ENCODE measurements around the gene SPATA33. TPM values are rescaled to one million over a fixed set of nuclear protein-coding genes. Genes with fewer than 3 reads are reported as not detected.

SPATA33 gene
- total RNA-seq, 1 experiment from 2014 or later, result 12.0 TPM

GRCh38 chr16:89695875-89696669 lies 38.4 kb downstream of the SPATA33 start:
- no peaks in the 10 kb centered on the region for H3K9me3 Mint-ChIP-seq
- H3K36me3 Mint-ChIP-seq, result peaks cover 26% of the 10 kb centered on the region
- CTCF ChIA-PET, result interaction anchor here (0.5 to 2.5 kb wide), 2 partner anchors 10 to 79 kb away, joined by 4 to 9 read pairs; no protein-coding TSS in a partner anchor
- POLR2A ChIA-PET, result interaction anchor here (1.1 to 1.2 kb wide), 2 partner anchors 10 to 130 kb away, joined by 3 read pairs; partner anchors contain the start of gene CDK10
- no peak overlapping the region for H3K4me3 Mint-ChIP-seq
- H3K27ac Mint-ChIP-seq, result no peak overlapping the region
- H3K27me3 Mint-ChIP-seq (ENCODE audit: low read depth), result no peaks in the 10 kb centered on the region
- TF ChIP-seq ZNF219 (CRISPR knock-in tag; IDR thresholded peaks at IDR 0.05; ENCODE audit: borderline replicate concordance) (no peak), MYBL2 (CRISPR knock-in tag; IDR thresholded peaks at IDR 0.05) (no peak), SMAD4 (CRISPR knock-in tag; IDR thresholded peaks at IDR 0.05) (no peak), CREM (CRISPR knock-in tag; IDR thresholded peaks at IDR 0.05) (no peak), JAZF1 (CRISPR knock-in tag; IDR thresholded peaks at IDR 0.05) (no peak), SOX15 (CRISPR knock-in tag; IDR thresholded peaks at IDR 0.05) (no peak), ZNF281 (CRISPR knock-in tag; IDR thresholded peaks at IDR 0.05) (no peak), ATF1 (CRISPR knock-in tag; IDR thresholded peaks at IDR 0.05) (no peak)
- TF ChIP-seq, protein P1, sequence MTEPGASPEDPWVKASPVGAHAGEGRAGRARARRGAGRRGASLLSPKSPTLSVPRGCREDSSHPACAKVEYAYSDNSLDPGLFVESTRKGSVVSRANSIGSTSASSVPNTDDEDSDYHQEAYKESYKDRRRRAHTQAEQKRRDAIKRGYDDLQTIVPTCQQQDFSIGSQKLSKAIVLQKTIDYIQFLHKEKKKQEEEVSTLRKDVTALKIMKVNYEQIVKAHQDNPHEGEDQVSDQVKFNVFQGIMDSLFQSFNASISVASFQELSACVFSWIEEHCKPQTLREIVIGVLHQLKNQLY (CRISPR knock-in tag; IDR thresholded peaks at IDR 0.05), result no peak
- TF ChIP-seq, protein P2, sequence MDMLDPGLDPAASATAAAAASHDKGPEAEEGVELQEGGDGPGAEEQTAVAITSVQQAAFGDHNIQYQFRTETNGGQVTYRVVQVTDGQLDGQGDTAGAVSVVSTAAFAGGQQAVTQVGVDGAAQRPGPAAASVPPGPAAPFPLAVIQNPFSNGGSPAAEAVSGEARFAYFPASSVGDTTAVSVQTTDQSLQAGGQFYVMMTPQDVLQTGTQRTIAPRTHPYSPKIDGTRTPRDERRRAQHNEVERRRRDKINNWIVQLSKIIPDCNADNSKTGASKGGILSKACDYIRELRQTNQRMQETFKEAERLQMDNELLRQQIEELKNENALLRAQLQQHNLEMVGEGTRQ (CRISPR knock-in tag; IDR thresholded peaks at IDR 0.05), result no peak
- TF ChIP-seq, protein P3, sequence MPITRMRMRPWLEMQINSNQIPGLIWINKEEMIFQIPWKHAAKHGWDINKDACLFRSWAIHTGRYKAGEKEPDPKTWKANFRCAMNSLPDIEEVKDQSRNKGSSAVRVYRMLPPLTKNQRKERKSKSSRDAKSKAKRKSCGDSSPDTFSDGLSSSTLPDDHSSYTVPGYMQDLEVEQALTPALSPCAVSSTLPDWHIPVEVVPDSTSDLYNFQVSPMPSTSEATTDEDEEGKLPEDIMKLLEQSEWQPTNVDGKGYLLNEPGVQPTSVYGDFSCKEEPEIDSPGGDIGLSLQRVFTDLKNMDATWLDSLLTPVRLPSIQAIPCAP (CRISPR knock-in tag; IDR thresholded peaks at IDR 0.05), result no peak
- TF ChIP-seq, protein P4, sequence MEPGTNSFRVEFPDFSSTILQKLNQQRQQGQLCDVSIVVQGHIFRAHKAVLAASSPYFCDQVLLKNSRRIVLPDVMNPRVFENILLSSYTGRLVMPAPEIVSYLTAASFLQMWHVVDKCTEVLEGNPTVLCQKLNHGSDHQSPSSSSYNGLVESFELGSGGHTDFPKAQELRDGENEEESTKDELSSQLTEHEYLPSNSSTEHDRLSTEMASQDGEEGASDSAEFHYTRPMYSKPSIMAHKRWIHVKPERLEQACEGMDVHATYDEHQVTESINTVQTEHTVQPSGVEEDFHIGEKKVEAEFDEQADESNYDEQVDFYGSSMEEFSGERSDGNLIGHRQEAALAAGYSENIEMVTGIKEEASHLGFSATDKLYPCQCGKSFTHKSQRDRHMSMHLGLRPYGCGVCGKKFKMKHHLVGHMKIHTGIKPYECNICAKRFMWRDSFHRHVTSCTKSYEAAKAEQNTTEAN (CRISPR knock-in tag; IDR thresholded peaks at IDR 0.05), result no peak
- DNase-seq (ENCODE audit: low spot score) (no peak), ATAC-seq (no peak)
- peaks cover 6% of the 10 kb centered on the region for H3K4me1 Mint-ChIP-seq

GRCh38 chr16:89696670-89697128 lies 39.1 kb downstream of the SPATA33 start:
- DNase-seq (ENCODE audit: low spot score) (no peak), ATAC-seq (no peak)
- TF ChIP-seq ZNF396 (CRISPR knock-in tag; IDR thresholded peaks at IDR 0.05; ENCODE audit: borderline replicate concordance) (no peak), TEAD1 (CRISPR knock-in tag; IDR thresholded peaks at IDR 0.05) (0 out of 2 replicates have a peak, but pooled peaks have one; percentile 23)
- H3K4me3 Mint-ChIP-seq, result no peak overlapping the region
- H3K27me3 Mint-ChIP-seq (ENCODE audit: low read depth), result no peaks in the 10 kb centered on the region
- POLR2A ChIA-PET, result interaction anchor here (1.1 kb wide), 1 partner anchor 10 kb away, joined by 3 read pairs; the partner anchor contains the start of gene CDK10
- H3K27ac Mint-ChIP-seq, result no peak overlapping the region
- peaks cover 22% of the 10 kb centered on the region for H3K36me3 Mint-ChIP-seq
- H3K9me3 Mint-ChIP-seq, result no peaks in the 10 kb centered on the region
- peaks cover 6% of the 10 kb centered on the region for H3K4me1 Mint-ChIP-seq
- CTCF ChIA-PET, result interaction anchor here (1.0 to 2.5 kb wide), 2 partner anchors 9 to 96 kb away, joined by 3 to 9 read pairs; no protein-coding TSS in a partner anchor

Data from WTC11 (cell line).